Mucosa of rectum (tissue), 2 donors: Measurements from ENCODE around the gene USP12.
A peak's percentile ranks its signal among the peaks of the same experiment; 100 is the strongest.

Experiments
- H3K27ac ChIP-seq, 2 donors: one replicate each; pipeline ENCODE4 v1.7.0; 2013; ENCODE audit warnings: inconsistent platforms in 2 of 2, low read depth in 2 of 2, low read length in 2 of 2
- H3K27me3 ChIP-seq, 2 donors: one replicate each; pipeline ENCODE4 v1.7.0; 2013; ENCODE audit warnings: low read length in 2 of 2; ENCODE audit not compliant: control insufficient read depth in 2 of 2, insufficient read depth in 2 of 2
- H3K36me3 ChIP-seq, 2 donors: one replicate each; pipeline ENCODE4 v1.7.0; 2013; ENCODE audit warnings: low read length in 2 of 2; ENCODE audit not compliant: control insufficient read depth in 2 of 2, insufficient read depth in 2 of 2
- H3K4me1 ChIP-seq, 2 donors: one replicate each; pipeline ENCODE4 v1.7.0; 2013; ENCODE audit warnings: low read length in 2 of 2, mild to moderate bottlenecking in 1 of 2; ENCODE audit not compliant: control insufficient read depth in 2 of 2, insufficient read depth in 2 of 2
- H3K4me3 ChIP-seq, 2 donors: one replicate each; pipeline ENCODE4 v1.7.0; 2013; ENCODE audit warnings: low read length in 2 of 2
- H3K9ac ChIP-seq, 2 donors: one replicate each; pipeline ENCODE4 v1.7.0; 2013; ENCODE audit warnings: low read length in 2 of 2, low read depth in 1 of 2, mild to moderate bottlenecking in 1 of 2
- H3K9me3 ChIP-seq, 2 donors: one replicate each; pipeline ENCODE4 v1.7.0; 2013; ENCODE audit warnings: low read length in 2 of 2; ENCODE audit not compliant: control insufficient read depth in 2 of 2
- donor health status: healthy.
- donor health status: Normal muscosa, but diverticular disease.

Gene USP12

DNA sequence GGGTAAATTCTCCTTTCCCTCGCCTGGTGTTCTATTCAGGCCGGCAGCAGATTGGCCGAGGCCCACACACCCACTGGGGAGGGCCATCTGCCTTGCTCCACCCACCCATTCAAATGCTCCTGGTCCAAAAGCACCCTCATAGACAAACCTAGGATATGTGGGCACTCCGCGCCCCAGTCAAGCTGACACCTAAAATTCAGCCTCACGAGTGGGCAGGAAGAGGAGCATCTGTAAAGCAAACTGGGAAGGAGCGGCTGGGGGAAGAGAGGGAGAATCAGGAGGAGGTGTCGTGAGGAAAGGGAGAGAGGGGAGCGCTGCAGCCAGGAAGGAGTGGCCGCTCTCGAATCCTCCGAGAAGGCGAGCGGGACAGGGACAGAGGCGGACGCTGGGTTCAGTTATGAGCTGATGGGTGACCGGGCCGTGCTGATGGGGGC, 136.9 kb downstream of the USP12 start:
- Histone ChIP-seq H3K27me3 (no peaks in the 10 kb centered on the region), H3K4me1 (no peaks in the 10 kb centered on the region), H3K4me3 (peak overlapping the region in 1 of 2 donors; percentile 35), H3K27ac (no peak overlapping the region), H3K36me3 (no peaks in the 10 kb centered on the region), H3K9ac (no peak overlapping the region), H3K9me3 (no peaks in the 10 kb centered on the region)

DNA sequence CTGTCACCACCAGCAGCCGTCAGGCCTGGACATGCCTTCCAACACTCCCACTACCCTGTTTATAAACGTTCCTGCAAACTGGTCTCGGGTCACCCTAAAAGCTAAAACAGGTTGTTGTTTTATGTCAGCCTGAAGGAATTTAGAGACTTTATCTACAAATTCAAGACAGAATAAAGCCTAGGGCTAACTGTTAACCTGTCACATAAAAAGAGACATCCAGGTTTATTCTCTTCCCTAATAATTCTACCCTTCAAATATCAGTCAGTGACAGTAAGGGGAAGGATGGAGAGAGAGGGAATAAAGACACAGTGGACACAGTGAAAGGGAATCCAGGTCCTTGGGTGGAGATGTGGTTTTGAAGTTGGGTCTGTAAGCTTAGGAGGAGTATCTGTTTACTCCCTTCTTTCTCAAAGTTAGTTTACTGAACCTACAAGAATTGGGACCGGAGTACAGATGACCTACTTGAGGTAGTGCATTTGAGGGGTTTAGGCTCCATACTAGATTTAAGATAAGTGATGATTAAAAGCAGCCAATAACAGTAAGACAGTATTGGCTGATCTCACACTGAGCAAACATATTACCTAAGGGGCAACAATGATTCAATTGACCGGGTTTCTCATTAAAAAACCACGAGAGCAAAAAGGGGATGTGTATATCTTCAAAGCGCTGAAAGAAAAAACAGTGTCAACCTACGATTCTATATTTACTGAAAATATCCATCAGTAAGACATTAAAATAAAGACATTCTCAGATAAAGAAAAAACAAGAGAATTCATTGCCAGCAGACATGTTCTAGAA, 142.7 kb downstream of the USP12 start:
- H3K9ac ChIP-seq: no peak overlapping the region
- H3K9me3 ChIP-seq: no peaks in the 10 kb centered on the region
- H3K4me1 ChIP-seq: no peaks in the 10 kb centered on the region
- no peaks in the 10 kb centered on the region for H3K27me3 ChIP-seq
- no peaks in the 10 kb centered on the region for H3K36me3 ChIP-seq
- no peak overlapping the region for H3K27ac ChIP-seq
- no peak overlapping the region for H3K4me3 ChIP-seq

- H3K9ac ChIP-seq: no peak overlapping the region
- H3K36me3 ChIP-seq: no peaks in the 10 kb centered on the region
- peaks cover 5% of the 10 kb centered on the region in 2 donors for H3K4me1 ChIP-seq
- no peak overlapping the region for H3K4me3 ChIP-seq
- no peak overlapping the region for H3K27ac ChIP-seq
- no peaks in the 10 kb centered on the region for H3K9me3 ChIP-seq
- no peaks in the 10 kb centered on the region for H3K27me3 ChIP-seq
Measured at GRCh38 chr13:27027086-27027667, 144.4 kb downstream of the USP12 start.

GRCh38 chr13:27026396-27026795, 145.2 kb downstream of the USP12 start:
- no peak overlapping the region for H3K9ac ChIP-seq
- no peak overlapping the region for H3K4me3 ChIP-seq
- no peaks in the 10 kb centered on the region for H3K27me3 ChIP-seq
- no peaks in the 10 kb centered on the region for H3K9me3 ChIP-seq
- H3K27ac ChIP-seq: no peak overlapping the region
- peaks cover 5 to 6% of the 10 kb centered on the region in 2 donors for H3K4me1 ChIP-seq
- H3K36me3 ChIP-seq: no peaks in the 10 kb centered on the region

DNA sequence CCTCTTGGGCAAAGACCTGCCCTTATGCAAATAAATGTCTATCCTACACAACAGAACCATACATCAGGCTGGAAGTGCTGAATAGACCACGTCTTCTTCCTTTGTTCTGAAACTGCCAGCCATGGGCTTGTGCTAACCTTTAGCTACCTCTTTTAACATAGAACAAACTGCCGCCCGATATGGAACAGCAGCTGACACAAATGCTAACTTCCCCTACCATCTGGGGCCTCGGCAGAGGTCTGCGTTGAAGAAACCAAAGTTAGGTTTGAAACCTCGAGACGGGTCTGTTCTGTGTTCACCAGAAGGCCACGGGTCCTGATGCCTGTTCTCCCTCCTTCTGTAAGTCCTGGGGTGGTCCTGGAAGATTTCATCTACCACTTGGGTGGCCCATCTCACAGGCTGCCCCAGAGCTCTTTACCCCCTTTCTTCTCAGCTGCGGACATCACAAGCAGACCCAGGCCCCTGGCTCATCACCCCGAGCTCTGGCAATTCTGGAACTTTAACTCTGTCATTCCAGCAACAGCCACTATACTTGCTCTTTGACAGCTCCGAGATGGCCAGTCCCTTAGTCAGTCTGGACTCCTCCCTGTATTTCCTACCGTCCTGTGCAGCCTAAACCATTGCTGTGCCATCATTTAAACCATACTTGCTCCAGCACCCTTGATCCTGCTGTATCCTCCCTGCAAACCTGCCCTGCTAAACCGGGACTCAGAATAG, 146.7 kb downstream of the USP12 start:
- no peaks in the 10 kb centered on the region for H3K36me3 ChIP-seq
- no peaks in the 10 kb centered on the region for H3K9me3 ChIP-seq
- no peak overlapping the region for H3K4me3 ChIP-seq
- no peak overlapping the region for H3K9ac ChIP-seq
- no peak overlapping the region for H3K27ac ChIP-seq
- peaks cover 5 to 9% of the 10 kb centered on the region in 2 donors for H3K4me1 ChIP-seq
- H3K27me3 ChIP-seq: no peaks in the 10 kb centered on the region

GRCh38 chr13:27024074-27024461, 147.5 kb downstream of the USP12 start:
- H3K9me3 ChIP-seq: no peaks in the 10 kb centered on the region
- peaks cover 5 to 9% of the 10 kb centered on the region in 2 donors for H3K4me1 ChIP-seq
- no peak overlapping the region for H3K27ac ChIP-seq
- no peaks in the 10 kb centered on the region for H3K36me3 ChIP-seq
- H3K4me3 ChIP-seq: no peak overlapping the region
- no peaks in the 10 kb centered on the region for H3K27me3 ChIP-seq
- no peak overlapping the region for H3K9ac ChIP-seq

GRCh38 chr13:27023385-27024073, 148.1 kb downstream of the USP12 start:
- peaks cover 7 to 13% of the 10 kb centered on the region in 2 donors for H3K4me1 ChIP-seq
- H3K27ac ChIP-seq: no peak overlapping the region
- no peak overlapping the region for H3K4me3 ChIP-seq
- no peaks in the 10 kb centered on the region for H3K9me3 ChIP-seq
- H3K9ac ChIP-seq: no peak overlapping the region
- no peaks in the 10 kb centered on the region for H3K36me3 ChIP-seq
- no peaks in the 10 kb centered on the region for H3K27me3 ChIP-seq

GRCh38 chr13:27022571-27023311, 148.9 kb downstream of the USP12 start:
- Histone ChIP-seq H3K27me3 (no peaks in the 10 kb centered on the region), H3K4me1 (peaks cover 9 to 15% of the 10 kb centered on the region in 2 donors), H3K9ac (peak overlapping the region in 1 of 2 donors; percentile 24), H3K36me3 (no peaks in the 10 kb centered on the region), H3K27ac (peak overlapping the region in 1 of 2 donors; percentile 64), H3K9me3 (no peaks in the 10 kb centered on the region), H3K4me3 (no peak overlapping the region)

DNA sequence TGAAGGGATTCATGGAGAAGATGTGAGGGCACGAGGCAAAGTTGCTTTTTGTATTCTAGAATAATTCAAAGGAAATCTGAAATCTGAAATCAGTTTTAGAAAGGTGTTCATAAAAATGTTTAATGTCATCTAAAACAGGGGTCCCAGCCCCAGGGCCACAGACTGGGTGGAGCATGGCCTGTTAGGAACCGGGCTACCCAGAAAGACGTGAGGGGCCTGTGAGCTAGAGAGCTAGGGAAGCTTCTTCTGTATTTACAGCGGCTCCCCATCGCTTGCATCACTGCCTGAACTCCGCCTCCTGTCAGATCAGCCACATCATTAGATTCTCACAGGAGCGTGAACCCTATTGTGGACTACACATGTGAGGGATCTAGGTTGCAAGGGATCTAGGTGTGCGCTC, 151.2 kb downstream of the USP12 start:
- Histone ChIP-seq H3K27ac (no peak overlapping the region), H3K4me1 (peaks cover 9 to 15% of the 10 kb centered on the region in 2 donors), H3K27me3 (no peaks in the 10 kb centered on the region), H3K36me3 (no peaks in the 10 kb centered on the region), H3K9ac (no peak overlapping the region), H3K9me3 (no peaks in the 10 kb centered on the region), H3K4me3 (no peak overlapping the region)
